Measurements from ENCODE around the gene EPB41L5.
"Not testable (repeated sequence)": the region's sequence is repeated elsewhere in the genome, so short reads cannot be mapped to it uniquely, and the experiment has no call there.

The EPB41L5 gene

GRCh38 chr2:120141300-120142069 is 128.6 kb downstream of the EPB41L5 start:
- no peak for DNase-seq (ENCODE audit: low read depth)

DNA sequence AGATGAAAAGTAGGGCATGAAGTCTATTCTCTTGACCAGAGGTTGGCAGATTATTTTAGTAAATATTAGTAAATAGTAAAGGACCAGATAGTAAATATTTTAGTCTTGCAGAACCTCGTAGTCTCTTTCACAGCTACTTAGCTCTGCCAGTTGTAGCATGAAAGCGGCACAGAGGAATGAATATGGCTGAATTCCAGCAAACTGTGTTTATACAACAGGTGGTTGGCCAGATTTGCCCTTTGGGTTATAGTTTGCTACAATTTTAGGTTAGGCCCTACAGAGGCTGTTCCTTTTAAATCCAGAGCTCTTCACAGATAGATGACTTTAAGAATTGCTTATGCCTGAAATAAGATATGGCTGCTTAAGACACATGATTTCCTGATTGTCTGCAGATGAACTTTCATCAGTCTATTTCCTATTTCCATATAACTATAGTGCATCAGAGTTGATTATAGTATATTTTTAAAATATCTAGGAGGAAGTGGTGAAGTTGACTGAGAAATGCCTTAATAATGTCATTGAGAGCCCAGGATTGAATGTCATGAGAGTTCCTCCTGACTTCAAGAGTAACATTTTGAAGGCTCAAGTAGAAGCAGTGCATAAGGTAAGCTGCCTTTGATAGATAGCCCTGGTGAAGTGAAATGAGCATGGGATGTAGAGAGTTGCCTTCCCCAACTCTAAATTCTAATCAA is 129.8 kb downstream of the EPB41L5 start:
- no peak for DNase-seq (ENCODE audit: low read depth)

GRCh38 chr2:120148229-120148628 is 135.4 kb downstream of the EPB41L5 start:
- DNase-seq (ENCODE audit: low read depth): no peak

DNA sequence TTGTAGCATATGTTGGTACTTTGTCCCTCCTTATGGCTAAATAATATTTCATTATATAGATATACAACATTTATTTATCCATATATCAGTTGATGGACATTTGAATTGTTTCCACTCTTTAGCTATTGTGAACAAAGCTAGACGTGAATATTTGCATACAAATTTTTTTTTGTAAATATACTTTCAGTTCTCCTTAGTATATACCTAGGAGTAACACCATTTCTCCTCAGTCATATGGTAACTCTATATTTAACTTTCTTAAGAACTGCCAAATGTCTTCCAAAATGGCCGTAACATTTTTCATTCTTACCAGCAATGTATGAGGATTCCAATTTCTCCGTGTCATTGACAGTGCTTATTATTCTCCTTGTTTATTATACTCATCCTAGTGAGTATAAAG is 135.8 kb downstream of the EPB41L5 start:
- no peak for DNase-seq (ENCODE audit: low read depth)

GRCh38 chr2:120149406-120149805 is 136.5 kb downstream of the EPB41L5 start:
- DNase-seq (ENCODE audit: low read depth): no peak

- peak; percentile 65 for DNase-seq (ENCODE audit: low read depth)
Measured at GRCh38 chr2:120150040-120150482, 137.2 kb downstream of the EPB41L5 start.

- DNase-seq (ENCODE audit: low read depth): no peak
Measured at GRCh38 chr2:120155308-120155707, 142.4 kb downstream of the EPB41L5 start.

DNA sequence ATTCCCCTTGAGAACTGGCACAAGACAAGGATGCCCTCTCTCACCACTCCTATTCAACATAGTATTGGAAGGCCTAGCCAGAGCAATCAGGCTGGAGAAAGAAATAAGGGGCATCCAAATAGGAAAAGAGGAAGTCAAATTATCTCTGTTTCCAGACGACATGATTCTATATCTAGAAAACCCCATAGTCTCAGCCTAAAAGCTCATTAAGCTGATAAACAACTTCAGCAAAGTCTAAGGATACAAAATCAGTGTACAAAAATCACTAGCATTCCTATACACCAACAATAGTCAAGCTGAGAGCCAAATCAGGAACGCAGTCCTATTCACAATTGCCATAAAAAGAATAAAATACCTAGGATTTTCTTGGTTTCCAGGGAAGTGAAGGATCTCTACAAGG is 145.8 kb downstream of the EPB41L5 start:
- DNase-seq (ENCODE audit: low read depth): not testable (repeated sequence)

GRCh38 chr2:120161190-120161589 is 148.3 kb downstream of the EPB41L5 start:
- DNase-seq (ENCODE audit: low read depth): peak; percentile 60

- DNase-seq (ENCODE audit: low read depth): no peak
Measured at GRCh38 chr2:120162716-120163115, 149.8 kb downstream of the EPB41L5 start.

- no peak for DNase-seq (ENCODE audit: low read depth)
Measured at GRCh38 chr2:120167272-120167671, 154.4 kb downstream of the EPB41L5 start.

DNA sequence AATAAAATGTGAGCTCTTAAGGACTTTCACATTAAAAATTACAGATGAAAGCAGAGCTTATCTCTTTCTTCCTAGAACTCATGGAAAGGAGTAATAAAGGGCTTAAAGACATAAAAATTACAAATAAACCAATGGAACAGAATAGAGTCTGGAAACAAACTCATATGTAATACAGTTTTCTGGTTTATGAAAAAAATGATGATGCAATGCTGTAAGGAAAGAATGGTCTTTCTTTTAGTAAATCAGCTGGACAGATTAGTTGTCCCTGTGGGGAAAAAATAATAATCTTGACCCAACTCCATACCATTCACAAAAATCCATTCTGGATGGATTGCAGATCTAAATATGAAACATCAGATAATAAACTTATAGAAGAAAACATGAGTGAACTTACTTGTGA is 156.1 kb downstream of the EPB41L5 start:
- DNase-seq (ENCODE audit: low read depth): no peak

DNA sequence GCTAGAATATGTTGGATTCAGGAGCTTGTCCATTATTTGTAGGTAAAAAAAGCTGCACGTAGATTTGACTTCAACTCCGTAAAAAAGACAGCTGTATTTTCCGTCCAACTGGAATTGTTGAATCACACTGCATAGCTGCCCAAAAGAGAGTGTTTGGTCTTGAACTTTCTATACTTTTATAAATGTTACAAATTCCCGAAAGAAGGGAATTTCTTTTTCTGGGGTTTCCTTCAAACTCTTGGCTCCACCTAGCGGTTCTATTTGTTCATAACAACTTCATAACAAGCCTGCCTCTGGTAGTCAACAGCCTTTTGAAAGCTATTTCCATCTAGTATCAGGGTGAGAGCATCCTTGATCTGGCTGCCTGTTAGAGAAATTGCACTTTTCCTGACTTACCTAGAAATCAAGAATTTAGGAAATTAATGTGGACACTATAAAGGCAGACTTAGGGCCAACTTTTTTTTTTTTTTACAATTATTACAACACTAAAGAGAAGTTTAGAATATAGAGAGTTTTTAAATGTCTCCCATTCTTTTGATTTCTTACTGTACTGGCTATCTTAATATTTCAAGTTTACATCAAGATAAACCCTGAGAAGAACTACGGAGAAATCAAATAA is 162.2 kb downstream of the EPB41L5 start:
- peak; percentile 69 for DNase-seq (ENCODE audit: low read depth)

GRCh38 chr2:120176526-120176925 is 163.6 kb downstream of the EPB41L5 start:
- DNase-seq (ENCODE audit: low read depth): no peak

DNA sequence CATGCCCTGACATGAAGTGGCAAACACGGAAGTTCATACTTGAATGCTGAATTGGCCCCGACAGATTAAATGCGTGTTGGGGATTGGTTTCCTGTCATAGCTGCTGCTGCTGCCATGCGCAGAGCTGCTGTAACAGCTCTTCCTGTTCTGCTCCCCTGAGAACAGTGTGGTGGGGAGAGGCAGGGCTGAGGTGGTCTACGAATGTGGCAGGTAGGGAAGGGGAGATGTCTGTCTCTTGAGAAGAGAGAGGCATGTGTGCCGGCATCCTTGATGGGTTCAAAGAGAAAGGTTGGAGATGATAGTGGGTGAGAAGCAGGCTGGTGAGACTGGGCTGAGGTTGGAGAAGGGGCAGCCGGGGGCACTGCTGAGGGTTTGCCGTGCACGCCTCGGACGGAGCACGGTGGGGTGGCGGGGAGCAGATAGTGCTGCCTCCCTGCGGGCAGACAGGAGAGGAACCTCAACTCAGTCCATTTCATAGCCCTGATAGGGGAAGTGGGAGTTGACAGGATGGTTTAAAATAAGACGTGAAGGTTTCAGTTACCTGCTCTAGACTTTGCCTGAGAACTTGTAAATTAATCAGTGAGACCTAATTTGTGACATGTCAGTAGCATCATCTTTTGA is 164.2 kb downstream of the EPB41L5 start:
- no peak for DNase-seq (ENCODE audit: low read depth)

- no peak for DNase-seq (ENCODE audit: low read depth)
Measured at GRCh38 chr2:120177973-120178372, 165.1 kb downstream of the EPB41L5 start.

DNA sequence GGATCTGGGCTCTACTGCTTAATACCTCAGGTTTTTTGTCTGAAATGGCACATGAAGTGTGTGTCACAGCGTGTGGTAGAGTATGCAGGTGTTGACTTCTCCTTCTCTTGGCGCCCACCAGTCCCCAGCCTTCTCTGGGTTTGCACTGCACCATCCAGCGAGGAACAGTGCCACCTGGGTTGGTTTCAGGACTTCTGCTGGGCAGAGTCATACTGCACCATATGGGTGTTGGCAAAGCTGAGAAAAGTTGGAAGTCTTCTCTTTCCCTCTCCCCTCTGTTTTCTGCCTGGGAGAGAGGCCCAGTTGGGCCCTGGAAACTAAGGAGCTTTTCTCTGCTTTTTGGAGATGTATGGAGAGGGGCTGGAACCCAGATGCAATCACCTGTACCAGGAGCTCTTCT is 166.5 kb downstream of the EPB41L5 start:
- no peak for DNase-seq (ENCODE audit: low read depth)

DNA sequence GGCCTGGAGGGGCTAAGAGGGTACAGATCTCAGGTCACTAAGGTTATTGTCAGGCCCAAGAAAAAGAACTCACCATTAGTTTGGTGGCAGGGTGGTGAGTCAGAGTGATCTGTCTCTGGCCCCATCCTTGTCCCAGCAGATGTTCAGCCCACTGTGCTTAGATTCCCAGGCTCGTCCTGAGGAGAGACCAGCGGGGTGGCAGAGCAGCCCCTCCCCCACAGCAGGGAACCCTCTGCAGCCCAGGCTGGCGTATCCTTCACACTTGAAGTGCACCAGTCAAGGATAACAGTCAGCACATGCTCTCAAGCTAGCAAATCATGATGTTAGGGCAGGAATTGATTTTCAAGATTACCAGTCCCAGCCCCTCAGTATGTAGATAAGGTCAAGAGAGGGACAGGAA is 167.2 kb downstream of the EPB41L5 start:
- no peak for DNase-seq (ENCODE audit: low read depth)

GRCh38 chr2:120182019-120182560 is 169.2 kb downstream of the EPB41L5 start:
- DNase-seq (ENCODE audit: low read depth): no peak

- DNase-seq (ENCODE audit: low read depth): no peak
Measured at GRCh38 chr2:120189189-120189588, 176.3 kb downstream of the EPB41L5 start.

- DNase-seq (ENCODE audit: low read depth): no peak
Measured at GRCh38 chr2:120192280-120192679, 179.4 kb downstream of the EPB41L5 start.

- DNase-seq (ENCODE audit: low read depth): peak; percentile 22
Measured at GRCh38 chr2:120195553-120195952, 182.7 kb downstream of the EPB41L5 start.

All from iris pigment epithelial cell (primary cell).